OCI-LY7 (cell line): ENCODE results near the gene ZNF212. TPM values are rescaled to one million over a fixed set of nuclear protein-coding genes. Genes with fewer than 3 reads are reported as not detected.

Experiments used
- BruUV-seq: library from RNA; stranded (reverse); fragments of 400-500 nt; replicated peaks from 2 replicates; lab custom pipeline; 2021; lab: Mats Ljungman, UMichigan
- CTCF ChIA-PET: fragments of 300-600 bp; sonication (Branson Sonifier 250); formaldehyde crosslinking; loops from one replicate; lab custom pipeline; 2022; ENCODE audit warnings: antibody characterized with exemption; ENCODE audit not compliant: unreplicated experiment; lab: Charles Lee
- POLR2A ChIA-PET: fragments of 300-600 bp; sonication (Branson Sonifier 250); formaldehyde crosslinking; loops from one replicate; lab custom pipeline; 2022; ENCODE audit warnings: antibody characterized with exemption; lab: Charles Lee
- DNase-seq: peaks from one replicate; pipeline ENCODE4 v3.0.0-alpha.2; 2015; ENCODE audit warnings: low spot score
- H2AFZ ChIP-seq: fragments of 200-600 bp; sonication (generic), shearing (Covaris generic); 2 replicates; pipeline ENCODE4 v1.6.1; 2014; ENCODE audit warnings: mild to moderate bottlenecking, antibody characterized with exemption, low read length, moderate library complexity
- H3K27ac ChIP-seq: fragments of 200-600 bp; sonication (generic); 2 replicates; pipeline ENCODE4 v1.5.1; 2014; ENCODE audit warnings: mixed run types, low read depth, mild to moderate bottlenecking, moderate library complexity, low read length, inconsistent platforms; ENCODE audit not compliant: poor library complexity, severe bottlenecking
- H3K36me3 ChIP-seq: fragments of 200-600 bp; sonication (generic); 2 replicates; pipeline ENCODE4 v1.6.1; 2014; ENCODE audit warnings: mild to moderate bottlenecking, antibody characterized with exemption, low read length, moderate library complexity, mixed read lengths; ENCODE audit not compliant: insufficient read depth
- H3K4me1 ChIP-seq: fragments of 200-600 bp; sonication (generic); 2 replicates; pipeline ENCODE4 v1.5.1; 2014; ENCODE audit warnings: mild to moderate bottlenecking, low read length; ENCODE audit not compliant: insufficient read depth, poor library complexity, severe bottlenecking
- H3K4me2 ChIP-seq: fragments of 200-600 bp; sonication (generic); 2 replicates; pipeline ENCODE4 v1.6.1; 2014; ENCODE audit warnings: mild to moderate bottlenecking, low read length
- H3K4me3 ChIP-seq: fragments of 200-600 bp; sonication (generic); 2 replicates; pipeline ENCODE4 v1.5.1; 2014; ENCODE audit warnings: mild to moderate bottlenecking, low read depth, low read length; ENCODE audit not compliant: poor library complexity, severe bottlenecking
- H3K79me2 ChIP-seq: fragments of 200-600 bp; sonication (generic); 2 replicates; pipeline ENCODE4 v1.6.1; 2016; ENCODE audit warnings: low read depth, mild to moderate bottlenecking, low read length, moderate library complexity, mixed read lengths; ENCODE audit not compliant: insufficient read depth
- H3K9me2 ChIP-seq: fragments of 200-600 bp; sonication (generic); 2 replicates; pipeline ENCODE4 v1.6.1; 2016; ENCODE audit warnings: mild to moderate bottlenecking, low read length, mixed read lengths; ENCODE audit not compliant: insufficient read depth
- H3K9me3 ChIP-seq: fragments of 200-600 bp; sonication (generic); 2 replicates; pipeline ENCODE4 v1.6.1; 2014; ENCODE audit warnings: mild to moderate bottlenecking, mixed run types, low read length, mixed read lengths
- H4K20me1 ChIP-seq: fragments of 200-600 bp; sonication (generic); 2 replicates; pipeline ENCODE4 v1.6.1; 2014; ENCODE audit warnings: mild to moderate bottlenecking, antibody characterized with exemption, low read length, moderate library complexity, mixed read lengths; ENCODE audit not compliant: insufficient read depth
- EZH2phosphoT487 ChIP-seq: fragments of 200-600 bp; sonication (generic); IDR thresholded peaks from 2 replicates; pipeline ENCODE4 v1.6.1; 2018; ENCODE audit warnings: low read depth, borderline replicate concordance, mild to moderate bottlenecking, mixed run types, antibody characterized with exemption, low read length, moderate library complexity, mixed read lengths
- intact Hi-C: fragments of 100-400 bp; cut with micrococcal nuclease; formaldehyde crosslinking; loops from one replicate; pipeline ENCODE4 v1.10.0; 2022; ENCODE audit not compliant: unreplicated experiment
- total RNA-seq, 2 experiments: library from RNA; depleted of rRNA in 1 of 2; stranded (reverse); fragments of >200 nt in 1 of 2; shearing (Covaris generic) in 1 of 2; gene quantifications; 2 replicates each; pipeline ENCODE4 v1.2.3, GENCODE V29; 2014 to 2022
- TF ChIP-seq, protein P1 (sequence below): fragments of 200-600 bp; sonication (generic); conservative IDR thresholded peaks from 2 replicates; pipeline ENCODE4 v1.5.1; 2014; ENCODE audit warnings: mild to moderate bottlenecking, antibody characterized with exemption, low read length, moderate library complexity, mixed read lengths

Gene ZNF212
- total RNA-seq, 2 experiments from 2014 or later: 11.6 to 12.7 TPM

DNA sequence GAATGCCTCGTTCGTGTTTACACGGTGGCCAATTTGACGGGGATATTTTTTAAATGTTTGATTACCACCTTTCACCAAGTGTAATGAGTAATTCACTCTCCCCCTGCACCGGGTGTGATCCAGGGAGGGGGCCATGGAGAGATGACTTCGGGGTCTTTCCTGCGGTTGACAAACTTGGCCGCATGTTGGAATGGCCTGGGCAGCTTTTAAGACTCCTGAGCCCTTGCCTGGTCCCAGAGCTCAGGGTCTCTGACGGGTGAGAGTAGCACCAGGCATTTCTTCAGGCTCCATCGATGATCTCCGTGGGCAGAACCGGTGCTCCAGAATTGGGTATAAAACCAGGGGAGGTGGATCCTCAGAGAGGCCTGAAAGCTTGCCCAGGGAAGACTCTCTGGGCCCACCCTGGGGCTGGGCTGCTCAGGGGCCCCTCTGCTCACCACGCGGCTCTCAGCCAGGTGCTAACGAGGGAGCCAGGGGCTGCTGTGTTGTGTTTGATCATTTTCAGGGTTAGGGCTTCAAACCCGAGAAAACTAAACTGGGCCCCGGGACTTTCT is 43.2 kb upstream of the ZNF212 start:
- BruUV-seq: no TSS peak
- Histone ChIP-seq H3K36me3 (peaks cover 33% of the 10 kb centered on the region), H3K79me2 (peaks cover 13% of the 10 kb centered on the region; the same call in 1 of the 2 replicates), H4K20me1 (no peaks in the 10 kb centered on the region), H3K27ac (peak overlapping the region; percentile 20), H3K4me3 (peak overlapping the region; percentile 92), H2AFZ (peak overlapping the region; percentile 56; the same call in 1 of the 2 replicates), H3K9me3 (no peaks in the 10 kb centered on the region), H3K4me2 (peak overlapping the region; percentile 85), H3K4me1 (peaks cover 18% of the 10 kb centered on the region), H3K9me2 (no peaks in the 10 kb centered on the region)
- DNase-seq: peak; percentile 16
- intact Hi-C loops: loop anchor here (1.0 kb wide), 1 partner anchor 49 kb away; the partner anchor contains the start of gene ZNF398
- CTCF ChIA-PET: no interaction called here
- POLR2A ChIA-PET: interaction anchor here (0.6 to 1.1 kb wide), 5 partner anchors 10 to 77 kb away, joined by 3 to 7 read pairs (median 3); partner anchors contain the start of gene ZNF398
- no peak for TF ChIP-seq EZH2phosphoT487
- TF ChIP-seq, protein P1, sequence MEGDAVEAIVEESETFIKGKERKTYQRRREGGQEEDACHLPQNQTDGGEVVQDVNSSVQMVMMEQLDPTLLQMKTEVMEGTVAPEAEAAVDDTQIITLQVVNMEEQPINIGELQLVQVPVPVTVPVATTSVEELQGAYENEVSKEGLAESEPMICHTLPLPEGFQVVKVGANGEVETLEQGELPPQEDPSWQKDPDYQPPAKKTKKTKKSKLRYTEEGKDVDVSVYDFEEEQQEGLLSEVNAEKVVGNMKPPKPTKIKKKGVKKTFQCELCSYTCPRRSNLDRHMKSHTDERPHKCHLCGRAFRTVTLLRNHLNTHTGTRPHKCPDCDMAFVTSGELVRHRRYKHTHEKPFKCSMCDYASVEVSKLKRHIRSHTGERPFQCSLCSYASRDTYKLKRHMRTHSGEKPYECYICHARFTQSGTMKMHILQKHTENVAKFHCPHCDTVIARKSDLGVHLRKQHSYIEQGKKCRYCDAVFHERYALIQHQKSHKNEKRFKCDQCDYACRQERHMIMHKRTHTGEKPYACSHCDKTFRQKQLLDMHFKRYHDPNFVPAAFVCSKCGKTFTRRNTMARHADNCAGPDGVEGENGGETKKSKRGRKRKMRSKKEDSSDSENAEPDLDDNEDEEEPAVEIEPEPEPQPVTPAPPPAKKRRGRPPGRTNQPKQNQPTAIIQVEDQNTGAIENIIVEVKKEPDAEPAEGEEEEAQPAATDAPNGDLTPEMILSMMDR: no peak

DNA sequence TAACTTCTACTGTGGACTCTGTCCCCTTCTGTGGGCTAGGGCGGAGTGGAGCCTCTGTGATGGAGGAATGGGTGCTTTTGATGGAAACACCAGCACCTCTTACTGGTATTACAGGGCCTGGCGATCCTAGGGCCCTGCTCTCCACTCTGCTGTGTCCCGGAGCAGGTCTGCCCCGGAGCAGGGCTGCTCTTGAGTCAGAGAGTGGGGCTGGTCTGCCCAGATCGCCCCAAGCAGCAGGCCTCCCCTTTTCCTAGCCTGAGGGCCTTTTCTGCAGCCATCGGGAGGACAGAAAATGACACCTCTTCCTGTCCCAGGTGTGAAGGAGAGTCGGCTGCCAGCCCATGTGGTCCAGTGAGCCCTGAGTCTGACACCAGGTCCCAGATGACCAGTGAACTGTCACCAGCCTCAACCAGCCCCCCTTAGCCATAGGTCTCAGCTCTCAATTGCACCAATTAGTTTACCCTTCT is 42.7 kb upstream of the ZNF212 start:
- no peaks in the 10 kb centered on the region for H3K9me2 ChIP-seq
- peaks cover 13% of the 10 kb centered on the region; the same call in 1 of the 2 replicates for H3K79me2 ChIP-seq
- no peak for TF ChIP-seq EZH2phosphoT487
- TF ChIP-seq, protein P1: no peak
- no peaks in the 10 kb centered on the region for H4K20me1 ChIP-seq
- peaks cover 38% of the 10 kb centered on the region for H3K36me3 ChIP-seq
- H3K4me3 ChIP-seq: peak overlapping the region; percentile 92
- BruUV-seq: no TSS peak
- no peak overlapping the region; the same call in 1 of the 2 replicates for H2AFZ ChIP-seq
- peak overlapping the region; percentile 20 for H3K27ac ChIP-seq
- peak overlapping the region; percentile 85 for H3K4me2 ChIP-seq
- no peaks in the 10 kb centered on the region for H3K9me3 ChIP-seq
- CTCF ChIA-PET: no interaction called here
- peak; percentile 36 for DNase-seq
- H3K4me1 ChIP-seq: peaks cover 18% of the 10 kb centered on the region
- POLR2A ChIA-PET: interaction anchor here (0.6 kb wide), 1 partner anchor 78 kb away, joined by 7 read pairs; no protein-coding TSS in a partner anchor
- intact Hi-C loops: loop anchor here (1.0 kb wide), 1 partner anchor 49 kb away; the partner anchor contains the start of gene ZNF398

DNA sequence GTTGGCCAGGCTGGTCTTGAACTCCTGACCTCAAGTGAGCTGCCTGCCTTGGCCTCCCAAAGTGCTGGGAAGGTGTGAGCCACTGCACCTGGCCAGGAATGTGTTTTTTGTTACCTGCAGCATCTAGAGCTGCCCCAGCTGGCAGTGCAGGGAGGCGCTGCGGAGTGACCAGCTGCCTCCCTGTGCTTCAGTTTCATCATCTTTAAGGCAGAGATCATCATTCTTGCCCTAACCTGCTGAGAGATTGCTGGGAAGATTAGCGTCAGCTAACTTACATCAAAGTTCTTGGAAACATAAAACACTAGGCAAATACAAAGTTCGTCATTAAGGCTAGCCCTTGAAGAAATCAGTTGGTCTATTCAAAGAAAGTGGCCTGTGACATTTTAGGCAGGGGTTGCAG is 41.8 kb upstream of the ZNF212 start:
- POLR2A ChIA-PET: interaction anchor here (0.6 kb wide), 1 partner anchor 62 kb away, joined by 3 read pairs; no protein-coding TSS in a partner anchor
- H2AFZ ChIP-seq: no peak overlapping the region

More for the DNA sequence above, 41.8 kb upstream of the ZNF212 start:
- no peaks in the 10 kb centered on the region for H4K20me1 ChIP-seq
- no TSS peak for BruUV-seq
- H3K4me1 ChIP-seq: peaks cover 18% of the 10 kb centered on the region
- intact Hi-C loops: no loop called here
- peaks cover 13% of the 10 kb centered on the region; the same call in 1 of the 2 replicates for H3K79me2 ChIP-seq
- no peaks in the 10 kb centered on the region for H3K9me3 ChIP-seq
- DNase-seq: no peak
- H3K27ac ChIP-seq: no peak overlapping the region
- H3K4me3 ChIP-seq: no peak overlapping the region
- CTCF ChIA-PET: no interaction called here
- no peaks in the 10 kb centered on the region for H3K9me2 ChIP-seq
- H3K4me2 ChIP-seq: no peak overlapping the region
- H3K36me3 ChIP-seq: peaks cover 42% of the 10 kb centered on the region
- no peak for TF ChIP-seq EZH2phosphoT487
- TF ChIP-seq, protein P1: no peak
